NCI-H446 treated with DMSO at 0.1 percent for 48 hours (cell line): ENCODE measurements around the gene PARM1.

Experiments used
- DNase-seq: peaks from one replicate; lab custom pipeline; 2025; lab: John Stamatoyannopoulos, UW

PARM1 gene, protein sequence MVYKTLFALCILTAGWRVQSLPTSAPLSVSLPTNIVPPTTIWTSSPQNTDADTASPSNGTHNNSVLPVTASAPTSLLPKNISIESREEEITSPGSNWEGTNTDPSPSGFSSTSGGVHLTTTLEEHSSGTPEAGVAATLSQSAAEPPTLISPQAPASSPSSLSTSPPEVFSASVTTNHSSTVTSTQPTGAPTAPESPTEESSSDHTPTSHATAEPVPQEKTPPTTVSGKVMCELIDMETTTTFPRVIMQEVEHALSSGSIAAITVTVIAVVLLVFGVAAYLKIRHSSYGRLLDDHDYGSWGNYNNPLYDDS

DNA sequence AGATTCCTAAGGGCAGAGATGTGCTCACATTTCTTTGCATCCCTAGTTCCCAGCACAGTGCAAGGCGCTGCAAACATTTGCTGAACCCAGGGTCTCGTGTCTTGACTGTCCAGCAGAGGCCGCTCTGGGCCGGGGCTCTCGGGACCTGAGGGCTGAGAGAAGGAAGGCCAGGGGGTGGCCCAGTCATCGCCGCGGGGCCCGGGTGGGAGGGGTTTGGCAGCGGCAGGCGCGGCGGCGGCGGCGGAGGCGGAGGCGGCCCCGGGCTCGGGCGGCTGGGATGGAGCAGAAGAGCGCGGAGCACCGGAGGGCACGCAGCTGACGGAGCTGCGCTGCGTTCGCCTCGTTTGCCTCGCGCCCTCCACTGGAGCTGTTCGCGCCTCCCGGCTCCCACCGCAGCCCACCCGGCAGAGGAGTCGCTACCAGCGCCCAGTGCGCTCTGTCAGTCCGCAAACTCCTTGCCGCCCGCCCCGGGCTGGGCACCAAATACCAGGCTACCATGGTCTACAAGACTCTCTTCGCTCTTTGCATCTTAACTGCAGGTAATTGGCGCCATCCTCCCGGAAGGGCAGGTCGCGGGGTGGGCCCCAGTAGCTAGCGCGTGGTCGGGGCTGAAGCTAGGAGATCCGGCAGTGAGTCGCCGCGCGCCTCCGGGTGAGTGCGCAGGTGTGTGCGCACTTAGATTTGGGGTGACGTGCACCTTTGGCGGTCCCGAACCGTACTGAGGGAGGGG lies at the start of gene PARM1:
TSS of gene PARM1 (plus strand) at position 285 of the 730 bp plus-strand sequence. CDS start at position 497, 212 bp downstream.
- peak; percentile 62 for DNase-seq

DNA sequence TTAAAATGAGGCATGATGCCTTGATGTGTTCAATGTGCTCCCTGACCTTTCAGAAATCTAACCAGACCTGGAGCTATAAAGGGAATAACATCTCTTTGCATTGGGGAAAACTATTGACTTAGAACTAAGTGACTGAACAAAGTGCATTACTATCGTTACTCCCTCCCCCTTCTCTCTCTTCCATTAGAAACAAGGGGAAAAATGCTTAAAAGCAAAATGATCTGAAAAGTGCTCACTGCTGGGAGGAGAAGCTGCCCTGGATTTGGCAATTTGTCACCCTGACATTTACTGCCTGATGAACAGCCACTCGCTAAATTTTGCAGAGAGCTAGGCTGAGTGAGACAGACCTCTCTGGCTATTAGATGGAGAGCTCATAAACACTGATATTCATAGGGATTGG lies 48.6 kb upstream of the PARM1 start:
- DNase-seq: no peak

DNA sequence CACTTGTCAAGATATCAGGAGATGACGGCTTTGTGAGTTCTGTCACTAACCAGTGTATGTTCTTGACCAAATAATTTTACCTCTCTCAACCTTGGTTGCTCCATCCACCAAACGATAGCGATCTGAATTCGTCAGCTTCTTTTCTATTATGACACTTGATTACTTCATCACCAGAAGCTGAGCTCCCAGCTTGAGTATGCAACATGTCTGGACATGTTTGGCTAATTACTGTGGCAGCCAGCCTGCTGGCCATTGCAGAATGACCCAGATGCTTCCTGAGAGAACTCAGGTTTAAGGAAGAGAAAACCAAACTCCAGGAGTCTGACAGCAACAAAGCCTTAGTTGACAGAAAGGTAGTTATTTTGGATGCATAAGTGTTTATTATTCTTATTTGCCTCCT lies 46.4 kb upstream of the PARM1 start:
- peak; percentile 70 for DNase-seq

DNA sequence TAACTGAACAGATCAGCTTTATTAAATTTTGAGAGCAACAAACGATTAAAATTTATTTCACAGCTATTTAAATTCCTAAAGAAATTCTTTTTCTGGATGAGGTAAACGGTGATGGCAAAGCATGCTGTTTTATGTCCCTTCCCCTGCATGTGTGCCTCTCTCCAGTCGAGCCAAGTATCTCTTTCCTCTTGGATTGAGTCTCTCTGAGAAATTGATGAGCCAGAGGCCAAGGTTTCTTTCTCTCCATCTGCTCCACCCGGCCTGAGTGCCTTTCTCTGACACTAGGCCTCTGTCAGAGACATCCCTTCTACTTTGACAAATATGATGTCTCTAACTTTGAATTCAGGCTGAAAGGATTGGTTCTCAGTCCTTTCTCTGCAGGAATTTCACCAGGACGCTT lies 42.6 kb upstream of the PARM1 start:
- DNase-seq: peak; percentile 83

DNA sequence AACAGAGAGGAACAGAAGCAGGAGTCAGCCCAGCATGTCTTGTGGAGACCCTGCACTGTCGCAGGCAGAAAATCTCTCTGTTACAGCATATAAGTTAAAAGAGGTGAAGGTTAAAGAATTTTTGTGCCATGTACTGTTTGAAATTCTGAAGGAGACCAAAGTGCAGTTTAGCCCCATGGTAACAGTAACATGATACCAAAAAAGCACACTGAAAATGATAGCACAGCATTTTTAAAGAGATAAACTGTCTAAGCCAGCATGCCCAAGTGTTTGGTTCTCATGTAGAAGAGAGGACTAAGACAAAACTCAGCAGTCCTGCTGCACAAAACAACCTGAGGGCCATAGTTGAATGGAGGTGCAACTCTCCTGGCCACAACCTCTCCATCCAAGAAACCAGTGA lies 41.9 kb upstream of the PARM1 start:
- DNase-seq: no peak

DNA sequence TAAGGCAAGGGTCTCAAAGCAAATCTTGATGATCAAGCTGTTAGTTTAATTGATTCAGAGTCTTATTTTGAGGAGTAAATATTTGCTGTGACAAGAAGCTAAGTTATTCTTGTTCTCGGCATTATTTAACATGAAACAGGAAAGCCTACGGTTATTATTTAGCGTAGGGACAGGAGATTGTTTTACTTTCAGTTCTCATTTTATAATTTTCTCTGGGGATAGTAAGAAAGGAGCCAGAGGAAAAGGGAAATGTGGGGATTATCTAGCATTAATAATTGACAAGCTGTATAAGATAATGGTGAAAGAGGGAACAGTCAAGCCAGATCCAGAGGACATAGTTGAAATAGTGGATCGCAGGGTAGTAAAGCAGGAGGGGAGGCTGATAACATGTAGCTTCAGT lies 39.7 kb upstream of the PARM1 start:
- no peak for DNase-seq

DNA sequence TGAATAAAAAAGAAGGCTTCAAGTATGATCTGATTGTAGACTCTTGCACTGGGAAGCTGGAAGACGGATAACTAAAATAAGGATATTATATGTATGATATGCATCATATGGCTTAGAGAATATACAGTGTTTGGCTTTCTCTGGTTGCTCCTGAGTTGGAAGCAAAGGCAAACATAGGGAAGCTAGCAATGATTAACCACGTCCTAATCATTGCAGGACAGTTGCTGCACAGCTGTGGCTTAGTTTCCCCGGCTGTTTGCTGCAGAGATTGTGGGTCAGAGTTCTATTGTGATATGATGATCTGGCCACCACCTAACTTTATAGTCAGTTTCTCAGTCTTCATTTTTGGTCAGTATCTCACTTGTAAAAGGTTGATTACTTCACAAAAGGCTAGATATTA lies 36.3 kb upstream of the PARM1 start:
- DNase-seq: no peak

DNA sequence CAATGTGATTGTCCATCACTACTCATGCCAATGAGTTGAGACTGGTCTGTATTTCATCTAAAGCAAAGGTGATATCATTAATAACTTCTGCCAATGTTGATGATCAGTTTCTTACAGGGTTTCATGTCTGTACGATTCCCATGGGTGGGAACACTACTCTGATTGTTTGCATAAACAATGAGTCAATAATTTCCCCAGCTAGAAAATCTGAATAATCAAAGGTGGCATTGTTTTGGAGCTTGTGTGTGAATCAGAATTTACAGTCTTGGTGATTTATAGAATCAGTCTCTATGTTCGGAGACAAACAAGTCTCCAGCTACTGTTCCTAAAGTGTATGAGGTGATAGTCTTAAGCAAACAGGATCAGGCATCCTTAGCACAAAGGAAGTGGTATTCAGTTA lies 35.5 kb upstream of the PARM1 start:
- DNase-seq: no peak

DNA sequence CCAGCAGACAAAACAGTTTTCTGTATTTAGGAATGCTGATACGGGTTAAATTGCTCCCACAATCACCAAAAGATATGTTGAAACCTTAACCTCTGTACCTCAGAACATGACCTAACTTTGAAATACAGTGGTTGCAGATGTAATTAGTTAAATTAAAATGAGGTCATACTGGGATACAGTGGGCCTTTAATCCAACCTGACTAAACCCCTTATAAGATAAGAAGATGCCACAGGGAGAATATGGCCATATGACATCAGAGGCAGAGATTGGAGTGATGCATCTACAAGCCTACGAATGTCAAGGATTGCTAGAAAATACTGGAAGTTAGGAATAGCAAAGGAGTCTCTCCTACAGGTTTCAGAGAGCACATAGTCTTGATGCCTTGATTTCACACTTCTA lies 32.1 kb upstream of the PARM1 start:
- no peak for DNase-seq

DNA sequence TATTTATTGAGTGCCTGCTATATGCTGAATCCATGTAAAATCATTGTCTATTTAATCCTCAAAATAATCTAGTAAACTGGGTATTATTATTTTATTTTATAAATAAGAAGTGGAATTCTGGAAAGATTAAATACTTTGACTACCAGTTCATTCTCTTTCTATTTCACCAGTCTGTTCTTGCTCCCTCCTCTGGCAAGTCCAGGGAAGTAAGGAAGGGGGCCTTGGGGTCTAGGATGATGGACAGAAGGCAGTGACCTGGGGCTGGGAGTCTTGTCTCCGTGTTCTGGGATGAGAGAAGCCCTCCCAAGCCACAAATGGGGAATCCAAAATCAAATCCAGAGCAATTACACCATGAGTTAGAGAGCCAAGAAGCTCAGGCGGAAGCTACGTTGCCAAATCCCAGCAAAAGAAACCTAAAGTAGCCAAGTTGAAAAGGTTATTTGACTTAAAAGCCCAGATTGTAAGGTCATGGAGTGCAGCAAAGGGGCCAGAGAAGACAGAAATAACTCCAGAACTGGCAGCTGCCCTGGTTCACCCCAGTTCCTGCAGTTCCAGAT lies 28.3 kb upstream of the PARM1 start:
- no peak for DNase-seq

DNA sequence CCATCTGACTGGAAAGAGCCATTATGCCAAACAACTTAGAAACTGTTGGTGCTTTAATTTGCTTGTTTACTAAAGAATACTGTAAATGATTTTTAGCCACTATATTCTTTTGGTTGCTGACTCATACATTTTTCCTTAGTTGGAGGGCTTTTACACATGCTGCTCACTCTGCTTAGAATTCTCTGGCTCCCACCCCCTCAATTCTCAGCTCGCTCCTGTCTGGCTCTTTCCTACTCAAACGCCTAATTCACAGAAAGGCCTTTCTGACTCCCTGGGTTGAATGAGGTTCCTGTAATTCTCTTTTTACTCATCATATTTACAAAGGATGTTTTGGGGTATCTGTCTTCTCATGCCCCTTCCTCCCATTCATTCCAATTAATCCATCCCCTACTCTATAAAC lies 26.1 kb upstream of the PARM1 start:
- DNase-seq: no peak

DNA sequence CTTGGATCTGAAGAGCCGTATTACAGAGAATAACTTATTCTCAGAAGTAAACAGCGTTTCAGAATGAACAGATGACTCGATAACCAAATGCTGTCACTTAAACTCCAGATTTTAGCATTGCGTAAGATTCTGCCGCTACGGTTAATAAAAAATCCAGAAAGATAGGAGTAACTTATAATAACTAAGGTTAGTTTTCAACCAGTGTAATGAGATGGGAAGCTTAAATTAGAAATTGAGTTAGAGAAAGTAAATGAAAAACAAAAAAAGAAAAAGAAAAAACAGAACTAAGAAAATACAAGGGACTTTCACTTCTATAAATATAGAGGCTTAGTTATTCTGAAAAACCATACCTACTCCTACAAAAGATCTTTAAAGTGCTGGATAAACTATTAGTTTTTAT lies 13.1 kb upstream of the PARM1 start:
- no peak for DNase-seq

DNA sequence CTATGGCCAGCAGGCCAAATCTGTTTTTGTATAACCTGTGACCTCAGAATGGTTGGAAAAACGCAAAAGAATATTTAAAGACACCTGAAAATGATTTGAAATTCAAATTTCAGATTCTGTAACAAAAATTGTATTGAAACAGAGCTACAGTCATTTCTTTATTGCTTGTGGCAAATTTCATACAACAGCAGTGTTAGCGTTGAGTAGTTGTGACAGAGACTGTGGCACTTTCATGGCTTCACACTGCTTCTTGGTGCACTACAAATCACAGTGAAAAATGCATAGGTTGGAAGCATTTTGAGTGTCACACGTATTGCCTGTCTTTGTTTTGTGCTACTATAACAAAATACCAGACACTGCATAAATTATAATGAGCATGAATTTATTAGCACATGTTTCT lies 12.2 kb upstream of the PARM1 start:
- no peak for DNase-seq

DNA sequence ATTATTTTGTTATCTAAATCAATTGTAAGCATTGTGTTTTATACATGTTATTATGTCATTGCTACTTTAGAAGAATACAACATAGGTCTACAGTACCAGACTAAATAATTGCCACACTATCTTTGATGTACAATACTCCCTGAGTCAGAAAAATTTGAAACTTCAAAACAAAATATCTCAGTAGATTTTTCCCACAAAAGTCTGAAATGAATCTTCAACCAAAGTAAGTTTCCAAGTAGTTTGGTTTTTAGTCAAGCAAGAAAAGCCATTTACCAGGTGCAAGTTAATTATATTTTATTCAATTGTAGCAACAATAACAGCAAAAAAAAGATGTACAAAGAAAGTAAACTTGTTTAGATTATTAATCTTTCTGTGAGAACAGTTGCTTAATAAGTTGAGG lies 11.4 kb upstream of the PARM1 start:
- no peak for DNase-seq

DNA sequence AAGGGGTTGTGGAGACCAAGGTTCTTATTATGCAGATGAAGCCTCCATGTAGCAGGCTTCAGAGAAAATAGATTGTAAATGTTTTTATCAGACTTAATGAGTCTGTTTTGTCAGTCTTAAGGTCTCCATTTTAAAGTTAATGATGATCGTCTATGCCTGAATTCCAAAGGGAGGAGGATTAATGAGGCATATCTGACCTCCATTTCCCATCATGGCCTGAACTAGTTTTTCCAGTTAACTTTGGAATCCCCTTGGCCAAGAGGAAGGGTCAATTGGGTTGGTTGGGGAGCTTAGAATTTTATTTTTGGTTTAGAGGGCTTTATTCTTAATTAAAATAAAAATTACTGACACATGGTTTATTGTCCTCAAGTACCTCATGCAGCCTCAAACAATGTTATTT lies 6.9 kb upstream of the PARM1 start:
- DNase-seq: no peak

DNA sequence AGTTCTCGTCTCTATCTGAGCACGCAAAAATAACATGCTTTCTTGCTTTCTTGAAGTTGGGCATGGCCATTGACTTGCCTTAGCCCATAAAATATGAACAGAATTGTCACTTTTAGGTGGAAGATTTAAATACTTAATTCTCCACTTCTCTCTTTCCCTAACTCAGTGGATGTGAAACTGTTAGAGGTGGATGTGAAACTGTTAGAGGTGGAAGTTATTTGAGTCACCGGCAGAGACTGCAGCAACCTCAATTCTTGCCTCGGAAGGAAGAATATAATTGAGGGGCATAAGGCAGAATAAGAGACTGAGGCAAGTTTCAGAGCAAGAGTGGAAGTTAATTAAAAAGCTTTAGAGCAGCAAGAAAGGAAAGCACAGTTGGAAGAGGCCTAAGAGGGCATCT lies 2.8 kb upstream of the PARM1 start:
- no peak for DNase-seq

DNA sequence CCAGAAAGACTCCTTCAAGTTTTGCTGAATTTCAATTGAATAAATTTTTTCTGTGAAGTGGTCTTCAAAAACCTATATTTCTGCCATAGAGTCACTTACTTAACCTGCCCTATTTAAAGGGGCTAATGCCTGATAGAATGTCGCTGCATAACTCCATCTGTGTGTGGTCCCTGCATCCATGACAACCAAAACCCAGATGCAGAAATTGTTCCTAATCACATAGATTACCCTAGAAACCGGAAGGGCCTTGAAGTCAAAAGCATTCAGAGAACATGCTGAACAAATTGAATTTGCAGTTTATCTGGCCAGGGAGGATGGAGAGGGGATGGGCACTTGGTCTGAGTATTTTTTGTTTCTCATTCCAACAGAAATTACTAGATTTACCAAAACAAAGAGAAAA lies 1.5 kb upstream of the PARM1 start:
- DNase-seq: no peak

DNA sequence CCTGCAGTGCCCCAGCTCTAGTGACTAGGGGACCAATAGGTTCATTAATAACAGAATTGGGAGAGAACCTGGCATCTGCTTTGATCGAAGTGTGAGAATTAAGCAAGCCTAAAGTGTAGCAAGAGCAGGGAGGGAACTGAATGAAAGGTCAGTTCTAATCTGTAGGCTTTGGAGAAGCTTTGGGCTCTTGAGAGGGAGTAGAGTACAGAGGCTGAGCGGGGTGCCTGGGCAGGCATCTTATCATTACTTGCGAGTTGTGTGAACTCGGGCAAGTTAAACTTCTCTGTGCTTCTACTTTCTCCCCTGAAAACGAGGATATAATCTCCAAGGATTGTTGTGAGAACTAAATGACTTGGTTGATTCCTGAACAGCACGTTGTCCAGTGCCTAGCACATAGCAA lies 906 bp upstream of the PARM1 start:
- no peak for DNase-seq

DNA sequence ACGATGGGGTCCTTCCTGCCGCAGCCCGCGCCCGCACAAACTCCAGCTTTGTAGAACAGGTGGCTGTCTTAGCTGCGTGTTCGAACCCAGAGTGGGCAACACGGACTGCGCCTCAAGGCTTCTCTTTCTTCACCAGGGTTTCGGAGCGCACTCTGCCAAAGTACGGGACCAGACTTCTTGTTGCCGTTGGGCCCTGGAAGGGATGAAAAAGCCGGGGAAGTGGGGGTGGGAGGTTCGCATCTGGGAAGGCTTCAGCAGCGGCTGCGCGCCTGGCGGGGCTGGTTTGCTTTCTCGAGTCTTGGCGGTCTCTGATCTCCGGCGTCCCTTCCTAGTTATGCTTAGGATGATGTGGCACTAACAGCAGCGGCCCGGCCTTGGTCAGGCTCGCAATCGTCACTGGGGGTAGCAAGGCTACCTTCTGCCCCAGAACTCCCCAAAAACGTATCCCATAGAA lies 673 bp downstream of the PARM1 start:
- DNase-seq: no peak

DNA sequence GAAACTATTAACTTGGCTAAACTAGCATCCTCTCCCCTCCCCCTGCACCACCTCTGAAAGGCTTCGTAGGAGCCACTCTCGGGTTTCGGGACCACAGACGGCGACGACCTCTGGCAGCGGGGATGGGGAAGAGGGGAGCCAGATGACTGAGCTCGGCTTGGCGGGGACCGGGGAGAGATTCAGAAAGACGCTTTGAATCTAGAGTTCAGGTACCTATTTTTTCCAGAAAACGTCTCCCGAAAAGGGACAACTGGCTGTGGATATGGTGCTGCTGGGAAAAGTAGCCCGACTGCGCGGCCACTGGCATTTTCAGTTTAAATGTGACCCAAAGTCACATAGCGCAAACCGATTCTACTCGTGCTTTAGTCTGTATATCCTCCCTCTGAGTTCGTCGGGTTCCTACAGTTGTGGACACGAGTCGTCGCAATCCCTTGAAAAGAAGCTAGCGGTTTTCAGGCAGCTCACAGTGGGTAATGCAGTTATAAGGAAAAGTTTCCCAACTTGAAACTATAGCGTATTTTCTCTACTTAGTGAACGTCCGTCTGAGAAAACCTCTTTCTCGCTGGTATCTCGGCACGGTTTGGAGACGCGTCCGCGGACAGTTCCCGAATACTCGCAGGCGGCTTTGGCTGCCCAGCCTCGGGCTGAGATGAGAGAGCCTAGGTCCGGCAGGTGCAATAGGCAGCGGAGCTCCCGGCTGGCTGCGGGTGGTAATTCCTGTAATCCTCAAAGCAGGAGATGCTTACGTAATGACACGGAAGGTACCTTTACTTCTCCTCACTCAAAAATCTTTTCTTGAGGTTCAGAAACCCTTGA lies 1.3 kb downstream of the PARM1 start:
- no peak for DNase-seq

DNA sequence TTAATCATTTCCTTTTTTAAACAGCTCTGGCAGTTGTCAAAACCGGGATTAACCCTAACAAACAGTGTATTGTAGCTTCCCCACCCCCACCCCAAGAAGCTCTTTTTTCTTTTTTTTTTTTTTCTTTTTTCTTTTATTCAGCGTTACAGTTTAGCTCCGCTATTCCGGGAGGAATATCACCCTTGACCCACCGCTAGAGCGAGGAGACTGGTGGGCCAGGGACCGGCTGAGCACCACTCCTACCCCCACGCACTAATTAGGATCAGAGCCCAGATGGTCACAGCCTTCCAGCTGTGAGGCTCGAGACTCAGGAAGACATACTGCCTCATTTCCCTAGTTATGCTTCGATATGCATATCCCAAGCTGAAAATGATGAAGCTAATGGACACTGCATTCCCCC lies 2.0 kb downstream of the PARM1 start:
- no peak for DNase-seq

DNA sequence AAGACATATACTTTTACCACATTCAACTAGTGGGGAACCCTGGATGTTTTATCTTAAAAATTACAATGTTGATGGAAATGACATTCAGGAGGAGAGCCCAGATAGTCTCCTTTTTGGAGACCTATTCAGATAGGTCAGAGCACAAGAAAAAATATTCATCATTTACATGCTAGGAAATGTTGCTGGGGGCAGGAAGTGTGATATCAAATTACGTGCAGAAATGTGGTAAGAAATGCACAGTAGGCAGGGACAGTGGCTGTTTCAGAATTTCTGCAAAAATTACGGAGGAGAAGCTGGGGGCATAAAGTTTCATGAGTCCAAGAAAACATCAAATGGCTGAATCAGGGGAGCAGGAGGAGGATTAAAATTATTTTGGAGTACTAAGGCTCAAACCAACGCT lies 8.2 kb downstream of the PARM1 start:
- DNase-seq: no peak
